Naive thymus-derived CD4-positive, alpha-beta T cell (primary cell): ENCODE data around the gene TFDP1. TPM values are rescaled to one million over a fixed set of nuclear protein-coding genes. Genes with fewer than 3 reads are reported as not detected.

Experiments used
- ATAC-seq: fragments of 150-1000 bp; cut with Tn5 transposase; 2 replicates; pipeline ENCODE4 v1.10.0; 2021; ENCODE audit warnings: mild to moderate bottlenecking, moderate library complexity
- CTCF ChIA-PET: fragments of 350-600 bp; sonication (Branson Sonifier 250); formaldehyde crosslinking; loops from one replicate; lab custom pipeline; 2021; ENCODE audit warnings: antibody characterized with exemption; lab: Charles Lee
- POLR2A ChIA-PET: fragments of 350-600 bp; sonication (Branson Sonifier 250); formaldehyde crosslinking; loops from one replicate; lab custom pipeline; 2021; ENCODE audit warnings: antibody characterized with exemption, inconsistent platforms; lab: Charles Lee
- DNase-seq, 9 donors: peaks; one replicate each; pipeline versions ENCODE4 v3.0.0 to v3.0.0-alpha.2; 2020 to 2022; ENCODE audit warnings: mixed read lengths in 1 of 9
- H3K27ac ChIP-seq: one replicate; pipeline ENCODE4 v1.7.0; 2013; ENCODE audit warnings: mild to moderate bottlenecking, low read depth, low read length, moderate library complexity
- H3K27me3 ChIP-seq, 2 donors: one replicate each; pipeline ENCODE4 v1.7.0; 2013; ENCODE audit warnings: low read length in 2 of 2, mild to moderate bottlenecking in 2 of 2, moderate library complexity in 2 of 2; ENCODE audit not compliant: control insufficient read depth in 2 of 2, insufficient read depth in 2 of 2
- H3K36me3 ChIP-seq, 3 experiments: 1 replicate in 2 of 3; 2 replicates in 1 of 3; pipeline ENCODE4 v1.7.0; 2013; ENCODE audit warnings: low read length in 3 of 3, mild to moderate bottlenecking in 3 of 3, moderate library complexity in 1 of 3; ENCODE audit not compliant: insufficient read depth in 3 of 3, control insufficient read depth in 2 of 3
- H3K4me1 ChIP-seq, 2 donors: one replicate each; pipeline ENCODE4 v1.7.0; 2013; ENCODE audit warnings: low read length in 2 of 2, mild to moderate bottlenecking in 2 of 2, moderate library complexity in 1 of 2; ENCODE audit not compliant: control insufficient read depth in 2 of 2, insufficient read depth in 2 of 2
- H3K4me3 ChIP-seq: 2 replicates; pipeline ENCODE4 v1.7.0; 2013; ENCODE audit warnings: mild to moderate bottlenecking, low read length
- H3K9me3 ChIP-seq, 3 experiments: 1 replicate in 2 of 3; 2 replicates in 1 of 3; pipeline ENCODE4 v1.7.0; 2013; ENCODE audit warnings: low read length in 3 of 3; ENCODE audit not compliant: control insufficient read depth in 2 of 3
- H3K27ac Mint-ChIP-seq, 9 donors: one replicate each; pipeline ENCODE4 v1.8.0; 2020 to 2022; ENCODE audit warnings: mixed read lengths in 9 of 9, mild to moderate bottlenecking in 8 of 9, moderate library complexity in 5 of 9, inconsistent platforms in 2 of 9
- H3K27me3 Mint-ChIP-seq, 5 donors: one replicate each; pipeline ENCODE4 v1.8.0; 2021 to 2022; ENCODE audit warnings: mixed read lengths in 5 of 5, mild to moderate bottlenecking in 1 of 5
- H3K36me3 Mint-ChIP-seq, 5 donors: one replicate each; pipeline ENCODE4 v1.8.0; 2020 to 2022; ENCODE audit warnings: mixed read lengths in 5 of 5, mild to moderate bottlenecking in 3 of 5, inconsistent platforms in 1 of 5
- H3K4me1 Mint-ChIP-seq, 7 donors: one replicate each; pipeline ENCODE4 v1.8.0; 2020 to 2022; ENCODE audit warnings: mixed read lengths in 7 of 7, mild to moderate bottlenecking in 3 of 7, inconsistent platforms in 1 of 7
- H3K4me3 Mint-ChIP-seq, 10 donors: one replicate each; pipeline ENCODE4 v1.8.0; 2020 to 2022; ENCODE audit warnings: mild to moderate bottlenecking in 10 of 10, mixed read lengths in 10 of 10, moderate library complexity in 6 of 10, inconsistent platforms in 2 of 10
- H3K9me3 Mint-ChIP-seq, 11 donors: one replicate each; pipeline ENCODE4 v1.8.0; 2020 to 2022; ENCODE audit warnings: mixed read lengths in 11 of 11, mild to moderate bottlenecking in 4 of 11, inconsistent platforms in 1 of 11, moderate library complexity in 1 of 11
- intact Hi-C, 2 donors: fragments of 100-400 bp; cut with micrococcal nuclease; formaldehyde crosslinking; loops; one replicate each; pipeline ENCODE4 v1.15.1; 2023
- polyA plus RNA-seq, 2 donors: library from polyadenylated mRNA; unstranded; fragments of 300-500 nt; fragmentation: Illumina TruSeq; gene quantifications; one replicate each; pipeline ENCODE4 v1.2.3, GENCODE V29; 2021
- total RNA-seq, 6 experiments: library from RNA in 5 of 6; stranded (reverse) in 5 of 6; gene quantifications; 1 replicate in 5 of 6; 2 replicates in 1 of 6; pipeline ENCODE4 v1.2.3 and lab custom pipeline; 2021 to 2026

TFDP1 gene
- total and polyA plus RNA-seq, 7 experiments from 2014 or later = 21.4 to 127 (median 43.1) TPM

GRCh38 chr13:113595131-113595530 is 10.6 kb downstream of the TFDP1 start:
- CTCF ChIA-PET = no interaction called here
- H3K4me3 ChIP-seq = no peak overlapping the region
- no peaks in the 10 kb centered on the region for H3K27me3 Mint-ChIP-seq
- peaks cover 0 to 7% (median 0%) of the 10 kb centered on the region in 3 experiments for H3K9me3 ChIP-seq
- intact Hi-C loops = no loop called here
- no peaks in the 10 kb centered on the region for H3K4me1 ChIP-seq
- POLR2A ChIA-PET = no interaction called here
- H3K27ac ChIP-seq = no peak overlapping the region
- peaks cover 6 to 58% (median 22%) of the 10 kb centered on the region in 5 donors for H3K36me3 Mint-ChIP-seq
- H3K36me3 ChIP-seq = peaks cover 0 to 29% (median 0%) of the 10 kb centered on the region in 3 experiments
- no peak for ATAC-seq
- peaks cover 0 to 2% (median 0%) of the 10 kb centered on the region in 11 donors for H3K9me3 Mint-ChIP-seq
- H3K4me3 Mint-ChIP-seq = no peak overlapping the region
- H3K4me1 Mint-ChIP-seq = peaks cover 4 to 20% (median 12%) of the 10 kb centered on the region in 7 donors
- H3K27ac Mint-ChIP-seq = no peak overlapping the region
- no peak for DNase-seq
- no peaks in the 10 kb centered on the region for H3K27me3 ChIP-seq

- H3K27ac Mint-ChIP-seq = no peak overlapping the region
- intact Hi-C loops = no loop called here
- POLR2A ChIA-PET = no interaction called here
Measured at GRCh38 chr13:113596321-113597200, 12.0 kb downstream of the TFDP1 start.

GRCh38 chr13:113597391-113598080 is 13.0 kb downstream of the TFDP1 start:
- Mint-ChIP-seq H3K9me3 (peaks cover 0 to 2% (median 0%) of the 10 kb centered on the region in 11 donors), H3K36me3 (peaks cover 6 to 58% (median 27%) of the 10 kb centered on the region in 5 donors), H3K4me3 (no peak overlapping the region), H3K4me1 (peaks cover 2 to 25% (median 15%) of the 10 kb centered on the region in 7 donors), H3K27ac (no peak overlapping the region), H3K27me3 (no peaks in the 10 kb centered on the region)
- no peak overlapping the region for H3K4me3 ChIP-seq
- intact Hi-C loops = no loop called here
- no peaks in the 10 kb centered on the region for H3K4me1 ChIP-seq
- peaks cover 0 to 26% (median 0%) of the 10 kb centered on the region in 3 experiments for H3K36me3 ChIP-seq
- DNase-seq (no peak), ATAC-seq (no peak)
- CTCF ChIA-PET = no interaction called here
- H3K27me3 ChIP-seq = no peaks in the 10 kb centered on the region
- no peak overlapping the region for H3K27ac ChIP-seq
- POLR2A ChIA-PET = no interaction called here
- peaks cover 0 to 10% (median 0%) of the 10 kb centered on the region in 3 experiments for H3K9me3 ChIP-seq

More at GRCh38 chr13:113596321-113597200, 12.0 kb downstream of the TFDP1 start:
- peaks cover 6 to 56% (median 27%) of the 10 kb centered on the region in 5 donors for H3K36me3 Mint-ChIP-seq
- Histone ChIP-seq H3K4me1 (no peaks in the 10 kb centered on the region), H3K27ac (no peak overlapping the region), H3K4me3 (no peak overlapping the region), H3K9me3 (peaks cover 0 to 10% (median 0%) of the 10 kb centered on the region in 3 experiments), H3K27me3 (no peaks in the 10 kb centered on the region), H3K36me3 (peaks cover 0 to 28% (median 0%) of the 10 kb centered on the region in 3 experiments)
- no peak for DNase-seq
- peaks cover under 1 to 22% (median 12%) of the 10 kb centered on the region in 7 donors for H3K4me1 Mint-ChIP-seq
- CTCF ChIA-PET = no interaction called here
- no peak for ATAC-seq
- no peak overlapping the region for H3K4me3 Mint-ChIP-seq
- H3K9me3 Mint-ChIP-seq = peaks cover 0 to 2% (median 0%) of the 10 kb centered on the region in 11 donors
- no peaks in the 10 kb centered on the region for H3K27me3 Mint-ChIP-seq

- H3K27me3 ChIP-seq = no peaks in the 10 kb centered on the region
- Mint-ChIP-seq H3K36me3 (peaks cover 6 to 58% (median 27%) of the 10 kb centered on the region in 5 donors), H3K4me1 (peaks cover 2 to 28% (median 18%) of the 10 kb centered on the region in 7 donors), H3K9me3 (peaks cover 0 to 2% (median 0%) of the 10 kb centered on the region in 11 donors), H3K27me3 (no peaks in the 10 kb centered on the region), H3K27ac (no peak overlapping the region), H3K4me3 (no peak overlapping the region)
- H3K27ac ChIP-seq = no peak overlapping the region
- no peak for DNase-seq
- H3K36me3 ChIP-seq = peaks cover 0 to 26% (median 0%) of the 10 kb centered on the region in 3 experiments
- peaks cover 0 to 10% (median 0%) of the 10 kb centered on the region in 3 experiments for H3K9me3 ChIP-seq
- no peak for ATAC-seq
- intact Hi-C loops = no loop called here
- ChIA-PET CTCF (no interaction called here), POLR2A (no interaction called here)
- H3K4me1 ChIP-seq = no peaks in the 10 kb centered on the region
- H3K4me3 ChIP-seq = no peak overlapping the region
Measured at GRCh38 chr13:113598081-113598410, 13.5 kb downstream of the TFDP1 start.

DNA sequence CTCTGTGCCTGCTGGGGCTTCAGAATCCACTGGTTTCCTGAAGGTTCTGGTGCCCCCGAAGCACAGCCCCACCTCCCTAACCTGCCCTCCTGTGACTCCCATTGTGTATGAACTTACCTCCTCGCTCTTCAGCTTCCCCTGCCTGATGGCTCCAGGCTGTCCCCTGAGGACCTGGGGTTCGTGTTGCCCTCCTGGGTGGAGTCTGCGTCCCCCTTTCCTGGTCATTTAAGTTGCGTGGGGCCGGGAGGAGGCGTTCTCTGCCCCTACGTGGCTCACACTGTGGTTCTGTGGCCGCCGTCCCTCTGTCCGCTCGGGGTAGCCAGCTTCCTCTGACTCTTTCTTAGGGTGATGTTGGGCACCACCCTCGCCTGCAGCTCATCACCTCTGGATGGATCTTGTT is 13.9 kb downstream of the TFDP1 start:
- peaks cover 0 to 26% (median 0%) of the 10 kb centered on the region in 3 experiments for H3K36me3 ChIP-seq

DNA sequence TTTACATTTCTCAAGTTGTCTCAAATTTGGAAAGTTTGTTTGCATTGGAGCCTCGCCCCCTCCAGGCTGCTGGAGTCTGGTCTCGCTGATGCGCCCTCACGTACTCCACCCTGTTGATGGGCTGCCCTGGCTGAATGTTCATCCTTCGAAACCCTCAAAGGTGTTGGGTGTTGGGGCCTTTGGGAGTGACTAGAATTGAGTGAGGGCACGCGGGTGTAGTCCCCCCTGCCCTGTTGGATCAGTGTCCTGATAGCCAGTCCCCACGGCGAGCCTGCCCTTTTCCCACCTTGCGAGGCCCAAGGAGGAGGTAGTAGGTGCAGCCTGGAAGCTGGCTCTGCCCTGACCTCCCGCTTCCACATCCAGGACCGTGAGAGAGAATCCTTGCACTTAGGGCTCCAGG is 14.8 kb downstream of the TFDP1 start:
- Histone ChIP-seq H3K4me3 (no peak overlapping the region), H3K27me3 (no peaks in the 10 kb centered on the region), H3K27ac (no peak overlapping the region), H3K36me3 (peaks cover 0 to 26% (median 0%) of the 10 kb centered on the region in 3 experiments), H3K9me3 (peaks cover 0 to 10% (median 0%) of the 10 kb centered on the region in 3 experiments), H3K4me1 (no peaks in the 10 kb centered on the region)
- peaks cover 0 to 2% (median 0%) of the 10 kb centered on the region in 11 donors for H3K9me3 Mint-ChIP-seq
- H3K4me1 Mint-ChIP-seq = peaks cover 2 to 30% (median 20%) of the 10 kb centered on the region in 7 donors
- H3K27ac Mint-ChIP-seq = no peak overlapping the region
- ATAC-seq (no peak), DNase-seq (no peak)
- CTCF ChIA-PET = no interaction called here
- POLR2A ChIA-PET = no interaction called here
- H3K4me3 Mint-ChIP-seq = peak overlapping the region in 1 of 10 donors; percentile 27
- no peaks in the 10 kb centered on the region for H3K27me3 Mint-ChIP-seq
- peaks cover 6 to 58% (median 27%) of the 10 kb centered on the region in 5 donors for H3K36me3 Mint-ChIP-seq
- intact Hi-C loops = no loop called here

More for the DNA sequence above, 13.9 kb downstream of the TFDP1 start:
- Mint-ChIP-seq H3K36me3 (peaks cover 6 to 58% (median 27%) of the 10 kb centered on the region in 5 donors), H3K27ac (peak overlapping the region in 1 of 9 donors; percentile 17), H3K4me1 (peaks cover 2 to 30% (median 20%) of the 10 kb centered on the region in 7 donors), H3K4me3 (no peak overlapping the region), H3K27me3 (no peaks in the 10 kb centered on the region), H3K9me3 (peaks cover 0 to 2% (median 0%) of the 10 kb centered on the region in 11 donors)
- no peak for ATAC-seq
- intact Hi-C loops = no loop called here
- H3K4me3 ChIP-seq = no peak overlapping the region
- no peak for DNase-seq
- H3K4me1 ChIP-seq = no peaks in the 10 kb centered on the region
- peaks cover 0 to 10% (median 0%) of the 10 kb centered on the region in 3 experiments for H3K9me3 ChIP-seq
- ChIA-PET CTCF (no interaction called here), POLR2A (no interaction called here)
- H3K27me3 ChIP-seq = no peaks in the 10 kb centered on the region
- no peak overlapping the region for H3K27ac ChIP-seq
